B cell (primary cell): ENCODE results near the gene CFAP20DC.

Source experiments
- EZH2 ChIP-seq: IDR thresholded peaks from 2 replicates; pipeline ENCODE4 v1.6.1; 2012; ENCODE audit warnings: borderline replicate concordance, low read depth, mild to moderate bottlenecking, moderate library complexity, low read length; ENCODE audit not compliant: insufficient read depth, poor library complexity, severe bottlenecking
- TF ChIP-seq, protein P1 (sequence below): fragments of 200-600 bp; IDR thresholded peaks from one replicate; pipeline ENCODE4 v1.8.0; 2022; ENCODE audit warnings: antibody characterized with exemption, mild to moderate bottlenecking

DNA sequence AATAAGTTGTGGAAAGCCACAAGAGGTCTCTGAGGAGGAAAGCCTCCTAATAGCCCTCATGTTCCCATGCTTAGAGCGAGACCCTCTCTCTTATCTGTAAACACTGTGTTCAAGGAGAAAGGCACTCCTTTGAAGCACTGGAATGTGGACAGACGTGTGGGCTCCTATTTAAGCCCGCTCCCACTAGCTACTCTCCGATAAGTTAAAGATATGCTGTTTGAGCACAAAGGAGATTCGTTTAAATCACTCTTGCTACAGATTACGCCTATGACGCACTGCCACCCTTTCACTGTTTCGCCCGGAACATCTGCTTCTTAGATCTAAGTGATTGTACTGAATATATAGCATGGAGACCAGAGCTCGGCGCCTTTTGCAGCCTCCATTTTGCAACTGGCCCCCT, 325.5 kb downstream of the CFAP20DC start:
- TF ChIP-seq, protein P1, sequence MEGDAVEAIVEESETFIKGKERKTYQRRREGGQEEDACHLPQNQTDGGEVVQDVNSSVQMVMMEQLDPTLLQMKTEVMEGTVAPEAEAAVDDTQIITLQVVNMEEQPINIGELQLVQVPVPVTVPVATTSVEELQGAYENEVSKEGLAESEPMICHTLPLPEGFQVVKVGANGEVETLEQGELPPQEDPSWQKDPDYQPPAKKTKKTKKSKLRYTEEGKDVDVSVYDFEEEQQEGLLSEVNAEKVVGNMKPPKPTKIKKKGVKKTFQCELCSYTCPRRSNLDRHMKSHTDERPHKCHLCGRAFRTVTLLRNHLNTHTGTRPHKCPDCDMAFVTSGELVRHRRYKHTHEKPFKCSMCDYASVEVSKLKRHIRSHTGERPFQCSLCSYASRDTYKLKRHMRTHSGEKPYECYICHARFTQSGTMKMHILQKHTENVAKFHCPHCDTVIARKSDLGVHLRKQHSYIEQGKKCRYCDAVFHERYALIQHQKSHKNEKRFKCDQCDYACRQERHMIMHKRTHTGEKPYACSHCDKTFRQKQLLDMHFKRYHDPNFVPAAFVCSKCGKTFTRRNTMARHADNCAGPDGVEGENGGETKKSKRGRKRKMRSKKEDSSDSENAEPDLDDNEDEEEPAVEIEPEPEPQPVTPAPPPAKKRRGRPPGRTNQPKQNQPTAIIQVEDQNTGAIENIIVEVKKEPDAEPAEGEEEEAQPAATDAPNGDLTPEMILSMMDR = no peak
- TF ChIP-seq EZH2 = no peak
